Kidney tubule cell (primary cell): ENCODE results near the gene KCNQ2.

Source experiments
- DNase-seq: peaks from one replicate; pipeline ENCODE4 v3.0.0-alpha.2; 2018; ENCODE audit warnings: low spot score

Gene KCNQ2

DNA sequence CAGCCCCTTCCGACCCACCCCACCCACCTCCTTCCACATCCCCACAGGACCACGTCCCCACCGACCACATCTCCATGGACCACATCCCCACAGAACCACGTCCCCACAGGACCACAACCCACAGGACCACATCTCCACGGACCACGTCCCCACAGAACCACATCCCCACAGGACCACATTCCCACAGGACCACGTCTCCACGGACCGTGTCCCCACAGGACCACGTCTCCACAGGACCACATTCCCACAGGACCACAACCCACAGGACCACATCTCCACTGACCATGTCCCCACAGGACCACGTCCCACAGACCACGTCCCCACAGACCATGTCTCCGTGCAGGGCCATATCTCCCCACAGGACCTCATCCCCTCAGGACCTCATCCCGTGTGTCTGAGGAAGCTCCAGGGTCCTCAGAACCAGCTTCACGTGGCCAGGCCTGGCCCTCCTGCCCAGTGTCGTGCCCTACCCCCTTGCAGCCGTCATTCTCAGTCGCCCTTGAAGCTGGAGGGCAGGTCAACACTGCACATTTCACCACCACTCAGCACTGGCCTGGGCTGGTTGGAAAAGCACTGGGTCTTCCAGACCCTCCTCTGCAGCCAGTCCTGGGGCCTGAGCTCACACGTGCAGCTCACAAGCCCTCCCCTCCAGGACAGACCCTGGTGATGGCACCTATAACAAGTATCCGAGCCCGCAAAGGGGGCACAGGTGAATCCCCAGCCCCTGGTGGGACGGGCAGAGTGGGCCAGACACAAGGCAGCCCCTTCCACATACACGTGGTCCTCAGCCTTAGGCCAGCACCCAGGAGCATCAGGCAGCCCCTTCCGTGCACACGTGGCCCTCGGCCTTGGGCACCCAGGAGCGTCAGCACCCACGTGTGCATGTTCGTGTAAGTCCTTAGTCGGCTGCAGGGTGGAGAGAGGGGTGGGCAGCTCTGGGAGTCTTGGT is 115.2 kb downstream of the KCNQ2 start:
- no peak for DNase-seq

DNA sequence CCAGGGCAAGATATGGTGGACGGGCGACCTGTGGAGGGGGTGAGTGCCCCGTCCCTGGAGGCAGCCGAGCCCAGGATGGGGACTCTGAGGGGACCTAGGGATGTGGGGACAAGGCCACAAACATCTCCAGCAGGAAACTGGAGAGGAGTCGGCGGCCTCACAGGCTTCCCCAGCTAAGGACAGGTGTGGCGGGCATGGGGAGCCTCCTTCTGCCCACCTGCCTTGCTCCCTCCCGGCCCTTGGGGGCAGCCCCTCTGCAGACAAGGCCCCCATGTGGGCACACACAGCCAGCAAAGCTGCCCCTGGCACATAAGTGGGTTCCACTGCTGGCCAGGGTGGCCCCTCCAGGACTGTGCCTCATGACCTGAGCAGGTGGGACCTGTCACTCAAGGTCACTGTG is 115.9 kb downstream of the KCNQ2 start:
- DNase-seq: no peak

DNA sequence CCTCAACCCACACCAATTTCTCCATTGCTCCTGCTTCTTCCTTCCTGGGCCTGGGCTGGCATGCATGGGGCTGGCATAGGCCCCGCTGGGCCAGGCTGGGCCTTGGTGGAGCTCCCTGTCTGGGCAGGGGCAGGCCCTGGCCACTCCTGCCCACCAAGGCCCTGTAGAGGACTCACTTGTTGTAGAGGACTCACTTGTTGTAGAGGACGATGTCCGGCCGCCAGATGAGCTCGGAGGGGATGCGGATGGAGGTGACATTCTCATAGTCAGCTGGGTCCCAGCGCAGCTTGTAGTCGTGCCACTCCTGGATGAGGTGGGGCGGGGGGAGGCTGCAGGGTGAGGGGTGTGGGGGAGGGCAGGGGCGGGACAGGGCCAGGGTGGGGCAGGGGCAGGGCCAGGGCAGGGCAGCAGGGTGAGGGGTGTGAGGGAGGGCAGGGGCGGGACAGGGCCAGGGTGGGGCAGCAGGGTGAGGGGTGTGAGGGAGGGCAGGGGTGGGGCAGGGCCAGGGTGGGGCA is 116.6 kb downstream of the KCNQ2 start:
- DNase-seq: no peak

DNA sequence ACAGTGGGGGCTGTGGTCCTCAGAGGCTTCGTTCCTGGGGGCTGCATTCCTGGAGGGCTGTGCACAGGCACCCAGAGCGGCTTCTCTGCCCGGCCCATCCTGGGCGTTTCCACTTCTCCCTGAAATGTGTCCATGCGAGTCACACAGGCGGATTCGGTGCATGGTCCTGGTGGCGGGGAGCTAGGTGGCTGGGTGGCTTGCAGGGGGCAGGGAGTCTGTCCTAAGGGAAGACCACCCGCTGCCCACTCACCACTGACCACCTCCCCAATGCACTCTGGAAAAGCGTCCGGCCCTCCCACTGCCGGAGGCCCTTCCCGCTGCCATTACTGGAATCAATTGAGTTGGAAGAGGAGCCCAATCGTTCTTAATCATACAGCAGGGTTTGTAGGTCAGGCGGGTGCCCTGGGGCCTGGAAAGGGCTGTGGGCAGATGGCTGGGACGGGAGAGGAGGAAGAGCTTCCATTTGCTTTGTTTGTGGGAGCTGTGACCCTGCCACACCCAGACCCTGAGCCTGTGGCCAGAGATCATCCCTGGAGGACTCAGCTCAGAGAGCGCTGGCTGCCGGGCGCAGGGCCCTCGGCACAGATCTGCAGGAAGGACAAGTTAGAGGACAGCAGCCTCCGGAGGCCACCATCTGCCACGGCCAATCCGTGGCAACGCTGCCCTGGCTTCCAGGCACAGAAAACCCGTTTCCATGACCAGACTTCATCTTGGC is 117.7 kb downstream of the KCNQ2 start:
- DNase-seq: no peak

DNA sequence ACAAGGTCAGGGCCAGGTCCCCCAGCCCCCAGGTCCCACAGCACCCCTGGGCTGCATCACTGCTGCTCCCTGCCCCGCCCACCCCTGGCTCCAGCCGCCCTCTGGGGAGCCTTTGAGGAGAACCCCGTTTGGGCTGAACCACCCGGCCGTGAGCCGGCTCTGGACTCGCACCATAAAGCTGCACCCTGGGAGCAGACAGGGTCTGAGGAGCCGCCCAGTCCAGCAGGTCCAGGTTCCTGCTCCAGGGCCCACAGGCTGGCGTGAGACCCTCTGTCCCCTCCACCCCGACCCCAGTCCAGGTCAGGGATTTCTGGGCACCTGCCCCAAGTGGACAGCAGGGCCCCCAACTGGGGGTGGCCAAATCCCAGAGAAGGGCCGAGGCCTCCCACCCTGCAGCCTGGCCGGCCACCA is 119.6 kb downstream of the KCNQ2 start:
- no peak for DNase-seq

GRCh38 chr20:63351811-63352591 is 120.5 kb downstream of the KCNQ2 start:
- no peak for DNase-seq

DNA sequence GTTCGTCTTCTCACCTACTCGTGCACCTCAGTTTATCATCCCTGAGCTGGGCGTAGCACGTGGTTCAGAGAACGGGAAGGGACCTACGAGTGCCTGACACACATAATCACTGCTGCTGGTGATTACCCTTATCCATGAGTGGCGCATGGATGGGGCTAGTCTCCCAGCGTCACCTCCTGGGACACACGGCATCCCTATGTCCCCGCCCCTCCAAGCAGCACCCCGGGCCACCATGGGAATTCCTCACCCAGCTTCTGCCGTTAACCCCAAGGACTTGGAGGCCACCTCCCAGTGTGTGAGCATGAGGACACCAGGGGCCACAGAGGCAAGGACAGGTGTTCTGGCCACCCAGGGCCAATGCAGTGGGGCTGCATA is 121.1 kb downstream of the KCNQ2 start:
- no peak for DNase-seq

DNA sequence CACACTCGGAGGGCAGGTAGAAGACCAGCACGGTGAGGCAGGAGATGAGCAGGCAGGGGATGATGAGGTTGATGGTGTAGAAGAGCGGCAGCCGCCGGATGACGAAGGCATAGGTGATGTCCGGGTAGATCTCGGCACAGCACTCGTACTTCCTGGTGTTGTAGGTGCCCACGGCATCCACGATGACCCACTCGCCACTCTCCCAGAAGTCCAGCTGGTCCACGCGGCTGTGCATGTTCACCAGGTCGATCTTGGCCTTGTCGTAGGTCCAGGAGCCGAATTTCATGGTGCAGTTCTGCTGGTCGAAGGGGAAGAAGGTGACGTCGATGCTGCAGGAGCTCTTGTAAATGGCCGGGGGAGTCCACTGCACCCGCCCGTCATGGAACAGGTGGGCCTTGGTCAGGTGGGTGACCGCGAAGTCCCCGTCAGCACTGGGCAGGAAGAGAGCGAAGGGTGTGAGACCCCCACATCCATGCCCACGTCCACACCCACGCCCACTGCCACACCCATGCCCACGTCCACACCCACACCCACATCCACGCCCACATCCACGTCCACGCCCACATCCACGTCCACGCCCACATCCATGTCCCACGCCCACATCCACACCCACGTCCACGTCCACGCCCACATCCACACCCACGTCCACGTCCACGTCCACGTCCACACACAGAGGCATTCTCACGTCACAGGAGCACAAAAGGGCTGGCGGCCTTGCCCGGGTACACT is 121.7 kb downstream of the KCNQ2 start:
- DNase-seq: no peak
